ENCODE measurements around the gene FAM149A.

Gene FAM149A

GRCh38 chr4:186088523-186088922, 16.0 kb upstream of the FAM149A start:
- TF ChIP-seq, protein P1, sequence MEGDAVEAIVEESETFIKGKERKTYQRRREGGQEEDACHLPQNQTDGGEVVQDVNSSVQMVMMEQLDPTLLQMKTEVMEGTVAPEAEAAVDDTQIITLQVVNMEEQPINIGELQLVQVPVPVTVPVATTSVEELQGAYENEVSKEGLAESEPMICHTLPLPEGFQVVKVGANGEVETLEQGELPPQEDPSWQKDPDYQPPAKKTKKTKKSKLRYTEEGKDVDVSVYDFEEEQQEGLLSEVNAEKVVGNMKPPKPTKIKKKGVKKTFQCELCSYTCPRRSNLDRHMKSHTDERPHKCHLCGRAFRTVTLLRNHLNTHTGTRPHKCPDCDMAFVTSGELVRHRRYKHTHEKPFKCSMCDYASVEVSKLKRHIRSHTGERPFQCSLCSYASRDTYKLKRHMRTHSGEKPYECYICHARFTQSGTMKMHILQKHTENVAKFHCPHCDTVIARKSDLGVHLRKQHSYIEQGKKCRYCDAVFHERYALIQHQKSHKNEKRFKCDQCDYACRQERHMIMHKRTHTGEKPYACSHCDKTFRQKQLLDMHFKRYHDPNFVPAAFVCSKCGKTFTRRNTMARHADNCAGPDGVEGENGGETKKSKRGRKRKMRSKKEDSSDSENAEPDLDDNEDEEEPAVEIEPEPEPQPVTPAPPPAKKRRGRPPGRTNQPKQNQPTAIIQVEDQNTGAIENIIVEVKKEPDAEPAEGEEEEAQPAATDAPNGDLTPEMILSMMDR (IDR thresholded peaks at IDR 0.05; ENCODE audit: low read depth, low read length) = no peak
- DNase-seq (ENCODE audit: extremely low read depth, low read depth) = no peak

GRCh38 chr4:186092296-186092695, 12.2 kb upstream of the FAM149A start:
- TF ChIP-seq, protein P1 (IDR thresholded peaks at IDR 0.05; ENCODE audit: low read depth, low read length) = no peak
- DNase-seq (ENCODE audit: extremely low read depth, low read depth) = no peak

DNA sequence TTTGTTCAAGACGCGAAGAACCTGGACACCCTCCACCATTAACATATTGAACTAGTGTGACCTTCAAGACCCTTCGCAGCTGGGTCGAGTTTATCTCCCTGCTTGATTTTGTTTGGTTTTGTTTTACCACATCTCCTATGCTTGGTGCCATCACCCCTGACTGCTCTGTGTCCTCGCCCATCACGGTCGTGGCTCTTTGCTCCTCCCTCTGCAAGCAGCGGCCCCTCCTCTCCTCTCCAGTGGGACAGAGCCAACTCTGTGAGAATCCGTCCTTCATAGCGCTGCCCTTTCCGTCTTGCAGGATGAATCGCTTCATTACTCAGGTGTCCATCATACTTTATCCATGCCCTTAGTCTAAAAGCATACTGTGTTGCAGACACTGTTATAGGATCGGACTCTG, 9.1 kb upstream of the FAM149A start:
- DNase-seq (ENCODE audit: extremely low read depth, low read depth) = no peak

GRCh38 chr4:186096681-186097165, 7.8 kb upstream of the FAM149A start:
- DNase-seq (ENCODE audit: extremely low read depth, low read depth) = no peak
- TF ChIP-seq, protein P1 (IDR thresholded peaks at IDR 0.05; ENCODE audit: low read depth, low read length) = no peak

More for the DNA sequence above, 9.1 kb upstream of the FAM149A start:
- TF ChIP-seq, protein P1 (IDR thresholded peaks at IDR 0.05; ENCODE audit: low read depth, low read length) = no peak

GRCh38 chr4:186097386-186097785, 7.1 kb upstream of the FAM149A start:
- TF ChIP-seq, protein P1 (IDR thresholded peaks at IDR 0.05; ENCODE audit: low read depth, low read length) = no peak
- DNase-seq (ENCODE audit: extremely low read depth, low read depth) = no peak

- DNase-seq (ENCODE audit: extremely low read depth, low read depth) = no peak
- TF ChIP-seq, protein P1 (IDR thresholded peaks at IDR 0.05; ENCODE audit: low read depth, low read length) = no peak
Measured at GRCh38 chr4:186102931-186103330, 1.6 kb upstream of the FAM149A start.

- TF ChIP-seq, protein P1 (IDR thresholded peaks at IDR 0.05; ENCODE audit: low read depth, low read length) = no peak; the same call in 1 of the 2 replicates
- no peak for DNase-seq (ENCODE audit: extremely low read depth, low read depth)
Measured at GRCh38 chr4:186104890-186105646, 564 bp downstream of the FAM149A start.

Measured in AG09319 (cell line).